Astrocyte (in vitro differentiated cells and primary cell): ENCODE measurements around the gene KATNB1.

Source experiments
- CTCF ChIP-seq: IDR thresholded peaks from 2 replicates; pipeline ENCODE4 v1.5.1; 2011; ENCODE audit warnings: low read depth, mild to moderate bottlenecking, inconsistent platforms, low read length, moderate library complexity; ENCODE audit not compliant: insufficient read depth
- EZH2 ChIP-seq: IDR thresholded peaks from 2 replicates; pipeline ENCODE4 v1.6.1; 2012; ENCODE audit warnings: mild to moderate bottlenecking, low read length, inconsistent platforms; ENCODE audit not compliant: insufficient read depth

- TF ChIP-seq CTCF = no peak
- TF ChIP-seq EZH2 = no peak
Observed at GRCh38 chr16:57725554-57725953, 10.0 kb upstream of the KATNB1 start.
